HG02610 (cell line): ENCODE data around the gene TXNDC11.

Source experiments
- ATAC-seq: cut with Tn5 transposase; IDR thresholded peaks from one replicate; pipeline ENCODE4 v1.9.1; 2021; ENCODE audit warnings: mild to moderate bottlenecking, moderate library complexity; ENCODE audit not compliant: unreplicated experiment

The TXNDC11 gene

GRCh38 chr16:11633113-11633512 is 109.5 kb downstream of the TXNDC11 start:
- no peak for ATAC-seq

DNA sequence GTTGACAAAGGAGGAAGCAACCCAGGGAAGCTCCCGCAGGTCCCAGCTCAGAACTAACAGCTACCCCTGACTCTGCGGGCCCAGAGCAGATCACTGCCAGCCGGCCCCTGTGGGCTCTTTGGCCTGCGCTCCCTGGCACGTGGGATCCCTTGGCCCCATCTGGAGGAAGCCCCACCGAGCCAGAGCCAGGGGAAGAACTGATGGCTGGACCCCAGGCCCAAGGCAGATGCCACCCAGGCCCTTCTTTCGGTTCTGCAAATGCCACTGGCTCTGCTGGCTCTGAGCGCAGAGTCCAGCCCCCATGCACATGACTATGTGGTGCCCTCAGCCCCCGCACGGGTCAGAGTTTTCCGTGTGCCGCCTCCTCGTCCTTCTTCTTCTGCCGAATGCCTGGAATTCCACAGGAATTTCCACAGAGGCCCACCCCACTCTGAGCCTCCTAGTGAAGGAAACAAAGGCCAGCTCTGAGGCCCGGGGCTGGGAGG is 110.2 kb downstream of the TXNDC11 start:
- no peak for ATAC-seq

- ATAC-seq: no peak
Measured at GRCh38 chr16:11631214-11631613, 111.4 kb downstream of the TXNDC11 start.

- no peak for ATAC-seq
Measured at GRCh38 chr16:11630768-11631056, 111.9 kb downstream of the TXNDC11 start.

- no peak for ATAC-seq
Measured at GRCh38 chr16:11630046-11630767, 112.5 kb downstream of the TXNDC11 start.
